Hindlimb muscle (tissue), 1 donor: ENCODE data around the gene TMEM191B. TPM values are rescaled to one million over a fixed set of nuclear protein-coding genes. Genes with fewer than 3 reads are reported as not detected.
"Not testable (repeated sequence)": the region's sequence is repeated elsewhere in the genome, so short reads cannot be mapped to it uniquely, and the experiment has no call there.

Experiments
- DNase-seq: peaks from one replicate; pipeline ENCODE4 v3.0.0-alpha.2; 2013
- polyA plus RNA-seq: library from polyadenylated mRNA; unstranded; fragments of 120-200 nt; gene quantifications from one replicate; pipeline ENCODE4 v1.2.1, GENCODE V29; 2013; ENCODE audit not compliant: insufficient read length

TMEM191B gene
- polyA plus RNA-seq, result not detected

GRCh38 chr22:18527752-18528596 is at the start of gene TMEM191B:
Gene TMEM191B (plus strand): TSS chr22:18527802. CDS start chr22:18527981, 179 bp downstream.
- not testable (repeated sequence) for DNase-seq

DNA sequence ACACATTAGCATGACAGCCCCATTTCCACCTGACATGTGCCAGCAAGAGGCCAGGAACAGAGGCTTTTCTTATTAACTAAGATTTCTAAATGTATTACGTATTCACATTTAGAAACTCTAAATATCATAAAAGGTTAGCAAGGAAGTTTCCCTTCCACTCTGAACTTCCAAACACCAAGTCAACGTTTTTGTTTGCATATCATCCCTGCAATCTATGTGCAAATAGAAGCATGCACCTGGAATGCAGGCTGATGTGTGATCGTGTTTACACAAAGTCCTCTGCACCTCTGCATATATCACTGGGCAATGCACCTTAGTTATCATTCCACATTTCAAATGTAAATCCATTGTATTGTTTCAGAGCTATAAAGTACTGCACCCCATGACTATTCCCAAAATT is 31.4 kb upstream of the TMEM191B start:
- not testable (repeated sequence) for DNase-seq

DNA sequence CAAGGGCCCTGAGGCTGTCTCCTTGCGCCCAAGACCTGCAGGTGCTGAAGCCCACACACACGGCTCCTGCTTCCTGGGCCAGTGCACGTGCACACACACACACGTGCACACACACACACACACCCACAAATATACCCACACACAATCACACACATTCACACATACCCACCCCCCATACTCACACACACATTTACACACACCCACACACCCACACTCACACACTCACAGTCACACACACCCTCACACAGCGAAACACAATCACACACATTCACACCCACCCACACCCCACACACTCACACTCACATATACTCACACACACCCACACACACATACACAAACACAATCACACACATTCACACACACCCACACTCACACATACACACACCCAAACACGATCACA is 16.3 kb upstream of the TMEM191B start:
- DNase-seq, result not testable (repeated sequence)

- DNase-seq, result not testable (repeated sequence)
These were observed 15.2 kb upstream of the TMEM191B start for GRCh38 chr22:18512378-18512777.

DNA sequence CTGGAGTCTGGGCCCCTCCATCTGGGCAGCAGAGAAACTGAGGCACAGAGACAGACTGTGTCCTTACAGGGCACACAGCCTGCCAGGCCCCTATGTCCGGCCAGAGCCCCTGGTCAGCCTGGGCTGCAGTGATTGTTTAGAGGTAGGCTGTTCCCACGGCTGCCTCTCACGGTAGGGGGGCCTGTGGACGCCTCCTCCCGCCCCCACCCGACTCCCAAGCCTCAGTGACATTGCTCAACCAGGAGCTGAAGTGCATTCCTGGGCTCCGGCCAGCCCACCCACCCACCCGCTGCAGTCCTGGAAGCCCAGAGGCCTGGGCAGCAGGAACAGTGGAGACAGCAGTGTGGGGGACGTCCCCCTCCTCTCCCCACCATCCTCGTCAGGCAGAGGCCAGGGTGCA is 14.1 kb upstream of the TMEM191B start:
- not testable (repeated sequence) for DNase-seq

DNA sequence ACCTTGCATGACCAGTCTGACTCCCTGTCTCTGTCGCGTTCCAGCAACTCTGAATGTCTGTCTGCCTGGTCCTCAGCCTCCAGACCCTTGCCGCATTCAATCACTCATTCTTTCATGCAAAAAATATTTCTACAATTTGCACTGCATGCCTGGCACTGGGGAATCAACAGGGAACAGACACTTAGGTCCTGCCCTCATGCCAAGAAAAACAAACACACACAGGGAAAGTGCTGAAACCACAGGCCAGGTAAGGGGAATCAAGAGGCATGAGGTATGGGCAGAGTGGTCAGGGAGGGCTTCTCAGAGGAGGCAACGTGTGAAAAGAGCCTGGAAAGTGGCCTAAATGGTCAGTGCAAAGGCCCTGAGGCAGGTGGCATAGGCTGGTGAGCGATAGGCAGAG is 9.5 kb upstream of the TMEM191B start, which contains the start of gene GGTLC3:
Gene GGTLC3, minus strand, starts transcription at position 101 of the 400 bp plus-strand sequence. CDS start 264 bp downstream, outside the sequence.
- DNase-seq, result not testable (repeated sequence)

DNA sequence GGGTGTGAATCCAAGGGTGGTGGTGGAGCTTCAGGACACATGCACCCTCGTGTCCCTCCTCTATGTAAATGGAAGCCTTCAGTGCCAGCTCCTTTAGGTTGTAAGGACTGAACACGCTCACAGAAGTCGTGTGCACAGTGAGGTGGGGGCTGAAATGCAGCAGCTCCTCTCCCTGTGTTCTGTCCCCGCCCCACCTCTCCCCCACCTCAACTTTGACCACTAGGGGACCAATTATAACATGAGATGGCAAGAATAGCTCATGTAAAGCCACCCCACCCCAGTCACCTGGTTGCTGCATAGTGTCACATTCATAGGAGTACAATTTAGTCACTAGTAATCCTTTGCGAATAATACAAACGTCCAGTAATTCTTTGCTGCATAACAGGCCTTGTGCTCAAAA is 4.8 kb upstream of the TMEM191B start:
- DNase-seq, result not testable (repeated sequence)

GRCh38 chr22:18523328-18523727 is 4.3 kb upstream of the TMEM191B start:
- not testable (repeated sequence) for DNase-seq

- DNase-seq, result not testable (repeated sequence)
These were observed 1.2 kb downstream of the TMEM191B start for GRCh38 chr22:18528597-18529415.

DNA sequence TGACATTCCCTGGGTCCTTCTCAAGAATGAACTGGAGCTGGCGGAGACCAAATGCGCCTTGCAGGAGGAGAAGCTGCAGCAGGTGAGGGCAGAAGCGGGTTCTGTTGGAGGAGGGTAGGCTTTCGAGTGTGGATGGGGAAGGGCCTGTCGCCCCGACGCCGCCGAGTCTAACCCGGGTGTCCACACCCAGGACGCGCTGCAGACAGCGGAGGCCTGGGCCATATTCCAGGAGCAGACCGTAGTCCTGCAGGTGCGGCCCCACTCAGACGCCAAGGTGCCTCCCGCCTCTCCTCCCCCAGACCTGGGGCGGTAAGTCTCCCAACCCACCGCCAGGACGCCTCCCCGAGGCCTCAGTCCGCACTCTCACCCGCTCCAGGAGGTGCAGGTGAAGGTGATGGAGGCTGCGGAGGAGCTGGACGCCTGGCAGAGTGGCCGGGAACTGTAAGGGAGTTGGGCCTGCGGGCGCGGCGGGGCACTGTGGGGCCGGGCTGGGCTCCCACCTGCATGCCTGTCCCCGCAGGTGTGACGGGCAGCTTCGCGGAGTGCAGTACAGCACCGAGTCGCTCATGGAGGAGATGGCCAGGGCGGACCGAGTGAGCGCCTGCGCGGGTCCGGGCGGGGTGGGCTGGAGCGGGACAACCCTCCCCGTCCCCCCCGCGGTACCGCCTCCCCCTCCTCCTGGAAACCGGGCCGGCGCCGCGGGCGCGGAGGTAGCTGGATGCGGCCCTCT is 2.0 kb downstream of the TMEM191B start:
- DNase-seq, result not testable (repeated sequence)

GRCh38 chr22:18533633-18534032 is 6.0 kb downstream of the TMEM191B start:
- DNase-seq, result not testable (repeated sequence)

DNA sequence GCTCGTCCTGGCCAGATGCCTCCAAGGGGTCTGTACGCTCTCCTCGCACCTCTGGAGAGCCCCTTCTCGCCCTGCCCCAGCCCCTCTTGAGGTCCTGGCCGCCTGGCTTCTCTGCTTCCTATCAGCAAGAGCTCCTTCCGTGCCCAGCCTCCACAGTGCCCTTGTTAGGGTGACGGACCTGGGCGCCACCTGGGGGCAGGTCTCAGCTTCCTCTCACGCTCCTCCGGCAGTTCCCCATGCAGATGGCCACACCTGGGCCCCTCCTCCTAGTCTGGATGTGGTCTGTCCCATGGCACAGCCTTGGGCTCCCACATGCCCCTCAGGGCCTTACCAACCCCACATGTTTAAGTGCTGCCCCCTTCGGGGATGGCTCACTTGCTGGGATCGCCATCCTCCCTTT is 6.7 kb downstream of the TMEM191B start:
- DNase-seq, result not testable (repeated sequence)

DNA sequence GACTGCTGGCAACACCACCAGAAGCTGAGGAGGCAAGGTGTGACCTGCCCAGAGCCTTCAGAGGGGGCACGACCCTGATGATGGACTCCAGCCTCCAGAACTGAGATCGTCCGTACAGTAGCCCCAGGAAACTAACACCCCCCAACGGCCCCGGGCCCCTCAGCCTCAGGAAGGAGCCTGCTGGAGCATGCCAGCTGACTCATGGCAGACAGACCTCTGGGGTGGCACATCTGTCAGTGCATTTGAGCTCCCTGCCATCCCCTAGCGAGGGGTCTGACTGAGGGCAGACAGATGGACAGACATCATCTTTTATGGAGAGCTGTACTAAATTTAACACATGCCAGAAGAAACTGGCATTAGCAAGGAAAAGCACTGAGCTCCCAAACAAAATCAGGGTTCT is 12.4 kb downstream of the TMEM191B start:
- not testable (repeated sequence) for DNase-seq

DNA sequence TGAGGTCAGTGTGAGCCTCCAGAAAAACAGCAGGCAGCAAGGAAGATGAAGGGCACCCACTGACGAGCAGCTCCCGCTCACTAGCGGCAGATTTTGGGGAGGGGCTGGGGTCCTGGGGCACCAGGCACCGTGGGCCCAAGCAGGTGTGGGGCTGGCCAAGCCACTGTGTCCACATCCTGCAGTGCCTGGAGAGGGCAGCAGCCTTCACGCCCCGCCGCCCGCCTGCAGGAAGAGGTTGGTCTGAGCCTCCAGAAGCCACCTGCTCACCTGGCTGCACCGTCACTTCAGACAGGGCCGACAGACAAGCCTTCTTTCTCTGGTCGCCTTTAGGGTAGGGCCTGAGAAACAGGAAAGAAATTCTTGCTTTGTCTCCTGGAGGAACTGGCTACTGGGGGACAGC is 15.8 kb downstream of the TMEM191B start:
- not testable (repeated sequence) for DNase-seq

DNA sequence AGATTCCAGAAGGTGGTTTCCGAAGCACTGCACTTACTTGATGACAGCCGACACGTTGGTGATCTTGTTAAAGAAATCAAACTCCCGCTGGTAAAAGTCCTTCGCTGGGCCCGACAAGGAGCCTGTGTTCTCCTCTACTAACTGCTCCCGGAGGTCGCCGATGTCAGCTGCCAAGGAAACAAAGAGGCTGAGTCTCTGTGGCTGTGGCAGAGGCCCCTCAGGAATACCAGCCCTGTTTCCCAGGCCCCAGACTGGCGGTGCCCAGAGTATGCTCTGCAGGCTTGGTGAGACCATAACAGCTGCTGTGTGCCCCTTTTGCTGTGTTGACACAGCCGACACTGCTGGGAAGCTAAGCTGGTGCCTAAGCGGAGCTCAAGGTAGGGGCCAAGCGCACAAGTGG is 17.0 kb downstream of the TMEM191B start:
- not testable (repeated sequence) for DNase-seq

GRCh38 chr22:18549458-18550179 is 22.0 kb downstream of the TMEM191B start:
- not testable (repeated sequence) for DNase-seq

GRCh38 chr22:18551046-18551445 is 23.4 kb downstream of the TMEM191B start:
- DNase-seq, result not testable (repeated sequence)

- DNase-seq, result not testable (repeated sequence)
These were observed 25.4 kb downstream of the TMEM191B start for GRCh38 chr22:18552839-18553597.

GRCh38 chr22:18554280-18555256 is 27.0 kb downstream of the TMEM191B start:
- DNase-seq, result not testable (repeated sequence)

DNA sequence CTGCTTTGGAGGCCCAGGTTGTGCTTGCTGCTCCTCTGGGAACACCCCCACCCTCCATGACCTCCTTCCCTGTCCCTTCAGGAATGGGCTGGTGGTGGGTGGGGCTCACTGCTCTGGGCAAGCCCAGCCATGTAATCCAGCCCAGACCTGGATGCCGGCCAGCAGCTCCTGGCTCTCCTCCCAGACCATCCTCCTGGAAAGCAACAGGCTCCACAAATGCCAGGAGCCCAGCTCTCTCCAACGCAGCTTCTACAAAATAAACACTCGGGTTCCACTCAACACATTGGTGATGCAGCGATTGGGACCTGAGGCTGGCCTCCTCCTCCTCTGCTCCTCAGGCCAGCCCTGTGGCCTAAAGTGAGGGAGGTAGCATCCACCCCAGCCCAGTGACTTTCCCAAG is 30.9 kb downstream of the TMEM191B start:
- DNase-seq, result not testable (repeated sequence)
